Ovary (tissue), 9 donors: ENCODE results near the gene C12orf50. TPM values are rescaled to one million over a fixed set of nuclear protein-coding genes. Genes with fewer than 3 reads are reported as not detected.
"Not testable (repeated sequence)": the region's sequence is repeated elsewhere in the genome, so short reads cannot be mapped to it uniquely, and the experiment has no call there.

Source experiments
- DNase-seq, 5 donors: peaks; one replicate each; pipeline ENCODE4 v3.0.0-alpha.2; 2019 to 2020
- H3K27ac ChIP-seq, 2 donors: fragments of 200-600 bp; one replicate each; pipeline versions ENCODE4 v1.5.1 to v1.8.0; 2019 to 2022
- H3K27me3 ChIP-seq: fragments of 200-600 bp; one replicate; pipeline ENCODE4 v1.8.0; 2022
- H3K36me3 ChIP-seq: fragments of 200-600 bp; sonication (generic); one replicate; pipeline ENCODE4 v1.5.1; 2019
- H3K4me1 ChIP-seq: one replicate; pipeline ENCODE4 v1.8.1; 2013; ENCODE audit warnings: mild to moderate bottlenecking, moderate library complexity; ENCODE audit not compliant: insufficient read depth
- H3K4me3 ChIP-seq: fragments of 200-600 bp; sonication (generic); one replicate; pipeline ENCODE4 v1.5.1; 2017
- H3K9me3 ChIP-seq, 2 donors: fragments of 200-600 bp in 1 of 2; sonication (generic) in 1 of 2; one replicate each; pipeline versions ENCODE4 v1.5.1 to v1.8.1; 2013 to 2019; ENCODE audit warnings: mild to moderate bottlenecking in 1 of 2, moderate library complexity in 1 of 2
- CTCF ChIP-seq, 3 donors: fragments of 450-650 bp in 2 of 3; fragments of 200-600 bp in 1 of 3; IDR thresholded peaks; one replicate each; pipeline versions ENCODE4 v1.5.1 to v1.8.0; 2016 to 2022; ENCODE audit warnings: antibody characterized with exemption in 3 of 3, mild to moderate bottlenecking in 1 of 3
- EP300 ChIP-seq: sonication (generic); formaldehyde crosslinking; IDR thresholded peaks from one replicate; pipeline ENCODE4 v1.6.1; 2017; ENCODE audit warnings: antibody characterized with exemption
- POLR2A ChIP-seq: fragments of 450-650 bp; IDR thresholded peaks from one replicate; pipeline ENCODE4 v1.6.1; 2017; ENCODE audit warnings: antibody characterized with exemption, mild to moderate bottlenecking, moderate library complexity
- WGBS, 3 donors: extraction: QIAGEN DNeasy Blood & Tissue Kit in 1 of 3; methylation state at CpG; one replicate each; pipeline versions ENCODE4 v1.1.5 to v1.1.7; 2013 to 2017; 5-methylcytosine and 5-hydroxymethylcytosine counted together
- intact Hi-C, 4 donors: fragments of 100-400 bp; cut with DNase I; formaldehyde crosslinking; loops; one replicate each; pipeline versions ENCODE4 v1.11.0 to v1.15.1; 2022 to 2023
- polyA plus RNA-seq, 2 donors: library from polyadenylated mRNA; stranded (reverse); fragments of 200-250 nt in 1 of 2; fragments of 350-450 nt in 1 of 2; fragmentation: Illumina TruSeq in 1 of 2; extraction: RNeasy Lipid Tissue Mini Kit (QIAGEN cat#74804) in 1 of 2; gene quantifications; one replicate each; pipeline ENCODE4 v1.2.3, GENCODE V29; 2013 to 2014
- total RNA-seq, 7 donors: library from RNA; depleted of rRNA in 2 of 7; stranded (reverse); fragments of >200 nt in 2 of 7; fragmentation: NEBNext Ultra II Directional in 3 of 7; extraction: Animal tissue kit (Norgen Biotek cat#: 25700) in 3 of 7; gene quantifications; one replicate each; pipeline versions ENCODE4 v1.1.0 to v1.2.4, GENCODE V29; 2016 to 2023
- donor health status: DM: no; HTN: no; CAD: no; lungs with moderate emphysema.
- donor health status: DM: no; HTN: no; CAD: no.
- donor health status: Bipolar disorder and iron deficiency.
- donor health status: DM: yes; HTN: yes; CAD: no.
- donor health status: DM: no; HTN: no; CAD: no.
- donor health status: DM: yes; HTN: yes; CAD: no.

Gene C12orf50
- total and polyA plus RNA-seq, 9 donors, result 0.07 to 0.28 (median 0.20) TPM; not detected in 4

GRCh38 chr12:87981495-87981894, 47.7 kb downstream of the C12orf50 start:
- H3K36me3 ChIP-seq, result no peaks in the 10 kb centered on the region
- no peaks in the 10 kb centered on the region for H3K4me1 ChIP-seq
- DNase-seq, result no peak
- no peaks in the 10 kb centered on the region for H3K9me3 ChIP-seq
- H3K4me3 ChIP-seq, result no peak overlapping the region
- no peaks in the 10 kb centered on the region for H3K27me3 ChIP-seq
- 71 to 79% (median 74%) methylated on average over 1 of the region's 1 CpG for WGBS, 3 donors
- H3K27ac ChIP-seq, result no peak overlapping the region
- TF ChIP-seq EP300, result no peak
- no peak for TF ChIP-seq POLR2A
- no peak for TF ChIP-seq CTCF (IDR thresholded peaks at IDR 0.05)
- intact Hi-C loops, result no loop called here

- Histone ChIP-seq H3K4me1 (no peaks in the 10 kb centered on the region), H3K27me3 (no peaks in the 10 kb centered on the region), H3K36me3 (no peaks in the 10 kb centered on the region), H3K9me3 (no peaks in the 10 kb centered on the region), H3K4me3 (no peak overlapping the region), H3K27ac (no peak overlapping the region)
- intact Hi-C loops, result no loop called here
- 87 to 96% (median 91%) methylated on average over 3 of the region's 3 CpGs for WGBS, 3 donors
- TF ChIP-seq EP300 (no peak), CTCF (IDR thresholded peaks at IDR 0.05) (no peak), POLR2A (no peak)
- no peak for DNase-seq
These were observed 53.3 kb downstream of the C12orf50 start for GRCh38 chr12:87975879-87976278.

GRCh38 chr12:87967871-87968270, 61.3 kb downstream of the C12orf50 start:
- no peaks in the 10 kb centered on the region for H3K9me3 ChIP-seq
- H3K36me3 ChIP-seq, result no peaks in the 10 kb centered on the region
- H3K4me1 ChIP-seq, result no peaks in the 10 kb centered on the region
- H3K4me3 ChIP-seq, result no peak overlapping the region
- TF ChIP-seq CTCF (IDR thresholded peaks at IDR 0.05) (no peak), EP300 (no peak), POLR2A (no peak)
- no peaks in the 10 kb centered on the region for H3K27me3 ChIP-seq
- H3K27ac ChIP-seq, result no peak overlapping the region
- intact Hi-C loops, result no loop called here
- no peak for DNase-seq

- Histone ChIP-seq H3K9me3 (no peaks in the 10 kb centered on the region), H3K27me3 (no peaks in the 10 kb centered on the region), H3K4me1 (no peaks in the 10 kb centered on the region), H3K36me3 (no peaks in the 10 kb centered on the region), H3K4me3 (no peak overlapping the region), H3K27ac (no peak overlapping the region)
- intact Hi-C loops, result no loop called here
- TF ChIP-seq EP300 (no peak), CTCF (IDR thresholded peaks at IDR 0.05) (no peak), POLR2A (no peak)
- 40 to 45% (median 43%) methylated on average over 2 of the region's 2 CpGs for WGBS, 3 donors
- DNase-seq, result no peak
These were observed 68.6 kb downstream of the C12orf50 start for GRCh38 chr12:87960566-87960965.

- H3K27ac ChIP-seq, H3K9me3 ChIP-seq, H3K36me3 ChIP-seq, H3K4me3 ChIP-seq, intact Hi-C loops, H3K4me1 ChIP-seq, H3K27me3 ChIP-seq, DNase-seq: not testable (repeated sequence)
- WGBS, 3 donors, result 96 to 98% (median 96%) methylated on average over 7 of the region's 7 CpGs
These were observed 75.2 kb downstream of the C12orf50 start for GRCh38 chr12:87954028-87954427.
